Glutamatergic neuron (in vitro differentiated cells): ENCODE data around the gene CCIN. TPM values are rescaled to one million over a fixed set of nuclear protein-coding genes. Genes with fewer than 3 reads are reported as not detected.
"Not testable (repeated sequence)": the region's sequence is repeated elsewhere in the genome, so short reads cannot be mapped to it uniquely, and the experiment has no call there.

Source experiments
- DNase-seq: peaks from one replicate; pipeline ENCODE4 v3.0.0; 2022
- H3K27ac Mint-ChIP-seq: one replicate; pipeline ENCODE4 v1.8.0; 2020; ENCODE audit warnings: mild to moderate bottlenecking, mixed read lengths, inconsistent platforms; ENCODE audit not compliant: unreplicated experiment
- H3K27me3 Mint-ChIP-seq: one replicate; pipeline ENCODE4 v1.8.0; 2020; ENCODE audit warnings: mild to moderate bottlenecking, moderate library complexity, mixed read lengths, inconsistent platforms; ENCODE audit not compliant: unreplicated experiment
- H3K36me3 Mint-ChIP-seq: one replicate; pipeline ENCODE4 v1.8.0; 2020; ENCODE audit warnings: mild to moderate bottlenecking, mixed read lengths, inconsistent platforms; ENCODE audit not compliant: unreplicated experiment
- H3K4me1 Mint-ChIP-seq: one replicate; pipeline ENCODE4 v1.8.0; 2020; ENCODE audit warnings: mild to moderate bottlenecking, low read depth, mixed read lengths, inconsistent platforms; ENCODE audit not compliant: unreplicated experiment
- H3K4me3 Mint-ChIP-seq: one replicate; pipeline ENCODE4 v1.8.0; 2020; ENCODE audit warnings: mild to moderate bottlenecking, mixed read lengths, inconsistent platforms; ENCODE audit not compliant: unreplicated experiment
- H3K9me3 Mint-ChIP-seq: one replicate; pipeline ENCODE4 v1.8.0; 2020; ENCODE audit warnings: mild to moderate bottlenecking, moderate library complexity, mixed read lengths, inconsistent platforms; ENCODE audit not compliant: unreplicated experiment
- total RNA-seq: library from RNA; stranded (reverse); fragmentation: NEBNext Ultra II Directional; extraction: Animal tissue kit (Norgen Biotek cat#: 25700); gene quantifications from one replicate; pipeline ENCODE4 v1.2.1, GENCODE V29; 2021; ENCODE audit not compliant: unreplicated experiment
- TF ChIP-seq, protein P1 (sequence below): fragments of 200-600 bp; sonication (generic); IDR thresholded peaks from one replicate; pipeline ENCODE4 v1.5.0; 2021; ENCODE audit not compliant: partially characterized antibody, unreplicated experiment

CCIN gene
- total RNA-seq, 1 donor from 2014 or later = 0.22 TPM

DNA sequence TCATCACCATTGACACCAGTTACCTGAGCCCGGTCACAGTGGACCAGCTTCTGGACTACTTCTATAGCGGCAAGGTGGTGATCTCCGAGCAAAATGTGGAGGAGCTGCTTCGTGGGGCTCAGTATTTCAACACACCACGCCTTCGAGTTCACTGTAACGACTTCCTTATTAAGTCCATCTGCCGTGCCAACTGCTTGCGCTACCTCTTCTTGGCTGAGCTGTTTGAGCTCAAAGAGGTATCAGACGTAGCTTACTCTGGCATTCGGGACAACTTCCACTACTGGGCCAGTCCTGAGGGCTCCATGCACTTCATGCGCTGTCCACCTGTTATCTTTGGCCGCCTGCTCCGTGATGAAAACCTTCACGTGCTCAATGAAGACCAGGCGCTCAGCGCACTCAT, 520 bp downstream of the CCIN start:
- Mint-ChIP-seq H3K27me3 (no peaks in the 10 kb centered on the region), H3K9me3 (peaks cover 4% of the 10 kb centered on the region), H3K4me3 (no peak overlapping the region), H3K27ac (no peak overlapping the region), H3K36me3 (no peaks in the 10 kb centered on the region), H3K4me1 (peaks cover 2% of the 10 kb centered on the region)
- TF ChIP-seq, protein P1, sequence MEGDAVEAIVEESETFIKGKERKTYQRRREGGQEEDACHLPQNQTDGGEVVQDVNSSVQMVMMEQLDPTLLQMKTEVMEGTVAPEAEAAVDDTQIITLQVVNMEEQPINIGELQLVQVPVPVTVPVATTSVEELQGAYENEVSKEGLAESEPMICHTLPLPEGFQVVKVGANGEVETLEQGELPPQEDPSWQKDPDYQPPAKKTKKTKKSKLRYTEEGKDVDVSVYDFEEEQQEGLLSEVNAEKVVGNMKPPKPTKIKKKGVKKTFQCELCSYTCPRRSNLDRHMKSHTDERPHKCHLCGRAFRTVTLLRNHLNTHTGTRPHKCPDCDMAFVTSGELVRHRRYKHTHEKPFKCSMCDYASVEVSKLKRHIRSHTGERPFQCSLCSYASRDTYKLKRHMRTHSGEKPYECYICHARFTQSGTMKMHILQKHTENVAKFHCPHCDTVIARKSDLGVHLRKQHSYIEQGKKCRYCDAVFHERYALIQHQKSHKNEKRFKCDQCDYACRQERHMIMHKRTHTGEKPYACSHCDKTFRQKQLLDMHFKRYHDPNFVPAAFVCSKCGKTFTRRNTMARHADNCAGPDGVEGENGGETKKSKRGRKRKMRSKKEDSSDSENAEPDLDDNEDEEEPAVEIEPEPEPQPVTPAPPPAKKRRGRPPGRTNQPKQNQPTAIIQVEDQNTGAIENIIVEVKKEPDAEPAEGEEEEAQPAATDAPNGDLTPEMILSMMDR = no peak
- DNase-seq = no peak

DNA sequence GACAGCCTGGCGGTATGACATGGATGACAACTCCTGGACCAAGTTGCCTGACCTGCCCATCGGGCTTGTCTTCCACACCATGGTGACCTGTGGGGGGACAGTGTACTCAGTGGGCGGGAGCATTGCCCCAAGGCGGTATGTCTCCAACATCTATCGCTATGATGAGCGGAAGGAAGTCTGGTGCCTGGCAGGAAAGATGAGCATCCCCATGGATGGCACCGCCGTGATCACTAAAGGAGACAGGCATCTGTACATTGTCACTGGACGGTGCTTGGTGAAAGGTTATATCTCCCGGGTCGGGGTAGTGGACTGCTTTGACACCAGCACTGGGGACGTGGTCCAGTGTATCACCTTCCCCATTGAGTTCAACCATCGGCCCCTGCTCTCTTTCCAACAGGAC, 1.3 kb downstream of the CCIN start:
- H3K4me1 Mint-ChIP-seq = no peaks in the 10 kb centered on the region
- no peaks in the 10 kb centered on the region for H3K27me3 Mint-ChIP-seq
- TF ChIP-seq, protein P1 = no peak
- no peak for DNase-seq
- H3K36me3 Mint-ChIP-seq = no peaks in the 10 kb centered on the region
- H3K27ac Mint-ChIP-seq = no peak overlapping the region
- H3K4me3 Mint-ChIP-seq = no peak overlapping the region
- H3K9me3 Mint-ChIP-seq = no peaks in the 10 kb centered on the region

DNA sequence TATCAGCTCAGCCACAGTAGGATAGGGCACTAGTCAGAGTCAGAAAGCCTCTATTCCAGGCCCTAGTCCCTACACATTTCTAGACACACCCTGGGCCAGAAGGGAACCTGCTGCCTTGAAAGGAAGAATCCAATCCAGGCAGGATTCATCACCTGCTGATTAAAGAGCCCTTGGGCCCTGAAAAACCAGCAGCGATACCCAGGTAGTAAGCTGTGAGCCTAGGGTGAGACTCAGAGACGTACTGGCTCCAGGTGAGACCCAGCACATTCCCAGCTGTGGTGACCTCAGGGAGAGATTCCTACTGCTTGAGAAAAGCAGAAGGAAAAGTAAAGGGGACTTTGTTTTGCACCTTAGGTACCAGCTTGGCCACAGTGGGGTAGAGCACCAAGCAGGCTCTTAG, 4.7 kb downstream of the CCIN start:
- H3K27ac Mint-ChIP-seq = no peak overlapping the region
- DNase-seq = no peak
- no peaks in the 10 kb centered on the region for H3K36me3 Mint-ChIP-seq
- no peaks in the 10 kb centered on the region for H3K27me3 Mint-ChIP-seq
- no peaks in the 10 kb centered on the region for H3K9me3 Mint-ChIP-seq
- TF ChIP-seq, protein P1 = no peak
- H3K4me1 Mint-ChIP-seq = no peaks in the 10 kb centered on the region
- no peak overlapping the region for H3K4me3 Mint-ChIP-seq

DNA sequence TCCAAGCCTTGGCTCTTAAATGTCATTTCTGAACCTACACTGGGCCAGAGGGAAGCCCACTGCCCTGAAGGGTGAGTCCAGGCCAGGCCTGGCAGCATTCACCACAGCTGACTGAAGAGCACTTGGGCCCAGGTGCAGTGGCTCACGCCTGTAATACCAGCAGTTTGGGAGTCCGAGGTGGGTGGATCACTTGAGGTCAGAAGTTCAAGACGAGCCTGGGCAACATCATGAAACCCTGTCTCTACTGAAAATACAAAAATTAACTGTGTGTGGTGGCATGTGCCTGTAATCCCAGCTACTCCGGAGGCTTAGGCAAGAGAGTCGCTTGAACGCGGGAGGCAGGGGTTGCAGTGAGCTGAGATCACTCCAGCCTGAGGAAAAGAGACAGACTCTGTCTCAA, 5.1 kb downstream of the CCIN start:
- DNase-seq = no peak
- H3K9me3 Mint-ChIP-seq = no peaks in the 10 kb centered on the region
- H3K36me3 Mint-ChIP-seq = no peaks in the 10 kb centered on the region
- no peak overlapping the region for H3K4me3 Mint-ChIP-seq
- no peaks in the 10 kb centered on the region for H3K27me3 Mint-ChIP-seq
- H3K27ac Mint-ChIP-seq = no peak overlapping the region
- TF ChIP-seq, protein P1 = no peak
- H3K4me1 Mint-ChIP-seq = no peaks in the 10 kb centered on the region

DNA sequence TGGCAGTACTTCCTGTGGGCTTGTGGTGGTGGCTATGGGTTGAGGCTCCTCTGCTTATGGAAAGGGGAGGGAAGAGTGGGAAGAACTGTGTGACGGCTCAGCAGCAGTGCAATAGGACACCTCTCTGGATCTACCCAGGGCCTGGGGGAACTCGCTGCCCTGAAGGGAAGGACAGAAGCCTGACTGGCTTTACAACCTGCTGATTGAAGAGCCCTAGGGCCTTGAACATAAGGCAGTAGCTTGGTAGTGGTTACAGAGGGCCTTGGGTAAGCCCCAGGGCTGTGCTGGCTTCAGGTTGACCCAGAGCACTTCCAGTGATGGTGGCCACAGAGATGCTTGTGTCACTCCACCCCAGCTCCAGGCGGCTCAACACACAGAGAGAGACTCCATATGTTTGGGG, 5.5 kb downstream of the CCIN start:
- TF ChIP-seq, protein P1 = no peak
- Mint-ChIP-seq H3K4me3 (no peak overlapping the region), H3K36me3 (no peaks in the 10 kb centered on the region), H3K4me1 (no peaks in the 10 kb centered on the region), H3K27me3 (no peaks in the 10 kb centered on the region), H3K27ac (no peak overlapping the region), H3K9me3 (no peaks in the 10 kb centered on the region)
- no peak for DNase-seq

DNA sequence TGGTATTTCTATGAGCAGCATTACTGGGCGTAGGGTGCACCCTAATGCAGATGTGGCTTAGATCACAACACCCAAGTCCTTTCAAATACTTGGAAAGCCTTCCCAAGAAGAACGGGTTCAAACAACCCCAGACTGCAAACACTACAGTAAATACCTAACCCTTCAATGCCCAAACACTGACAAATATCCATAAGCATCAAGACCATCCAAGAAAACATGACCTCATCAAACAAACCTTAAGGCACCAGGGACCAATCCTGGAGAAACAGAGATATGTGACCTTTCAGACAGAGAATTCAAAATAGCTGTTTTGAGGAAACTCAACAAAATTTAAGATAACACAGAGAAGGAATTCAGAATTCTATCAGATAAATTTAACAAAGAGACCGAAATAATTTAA, 6.0 kb downstream of the CCIN start:
- H3K27ac Mint-ChIP-seq, H3K4me3 Mint-ChIP-seq, H3K36me3 Mint-ChIP-seq, H3K27me3 Mint-ChIP-seq, H3K9me3 Mint-ChIP-seq, DNase-seq, H3K4me1 Mint-ChIP-seq: not testable (repeated sequence)

DNA sequence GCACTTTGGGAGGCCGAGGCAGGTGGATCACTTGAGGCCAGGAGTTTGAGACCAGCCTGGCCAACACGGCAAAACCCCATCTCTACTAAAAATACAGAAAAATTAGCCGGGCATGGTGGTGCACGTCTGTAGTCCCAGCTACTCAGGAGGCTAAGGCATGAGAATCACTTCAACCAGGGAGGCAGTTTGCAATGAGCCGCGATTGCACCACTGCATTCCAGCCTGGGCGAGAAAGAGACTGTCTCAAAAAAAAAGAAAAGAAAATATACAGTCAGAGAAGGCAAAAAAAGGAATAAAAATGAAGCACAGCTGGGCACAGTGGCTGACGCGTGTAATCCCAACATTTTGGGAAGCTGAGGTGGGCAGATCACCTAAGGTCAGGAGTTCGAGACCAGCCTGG, 7.3 kb downstream of the CCIN start:
- not testable (repeated sequence) for H3K4me1 Mint-ChIP-seq, DNase-seq, H3K27ac Mint-ChIP-seq, H3K4me3 Mint-ChIP-seq, H3K9me3 Mint-ChIP-seq, H3K27me3 Mint-ChIP-seq, H3K36me3 Mint-ChIP-seq
